Measurements from ENCODE around the gene FYN. TPM values are rescaled to one million over a fixed set of nuclear protein-coding genes. Genes with fewer than 3 reads are reported as not detected.

The FYN gene
- total RNA-seq, 4 donors from 2014 or later: 16.3 to 288 (median 52.2) TPM

GRCh38 chr6:111715321-111715720 is 157.9 kb downstream of the FYN start:
- H3K4me1 ChIP-seq: peaks cover 13 to 27% (median 19%) of the 10 kb centered on the region in 4 donors
- TF ChIP-seq CTCF (IDR thresholded peaks at IDR 0.05) (no peak), POLR2AphosphoS5 (IDR thresholded peaks at IDR 0.05) (no peak), POLR2A (IDR thresholded peaks at IDR 0.05) (no peak), EP300 (IDR thresholded peaks at IDR 0.05; ENCODE audit: low read depth) (no peak)
- no peak for DNase-seq
- intact Hi-C loops (cut with DNase I; ENCODE audit: low total_unique reads): no loop called here
- no peak overlapping the region for H3K4me3 ChIP-seq
- H3K27me3 ChIP-seq: no peaks in the 10 kb centered on the region
- 73% methylated on average over 6 of the region's 6 CpGs; no CpG with 5 or more reads in 1 of the 2 donors for WGBS, 2 donors (ENCODE audit: low coverage in 1 of 2)
- H3K36me3 ChIP-seq: no peaks in the 10 kb centered on the region
- H3K27ac ChIP-seq: no peak overlapping the region
- H3K9me3 ChIP-seq: no peaks in the 10 kb centered on the region
- in situ Hi-C loops (cut with MboI; ENCODE audit: low pct_ligation_motif_present in 1 of 4, low pct_unique_long_range_greater_than_20kb in 1 of 4, low sequenced_read_pairs in 3 of 4): no loop called here

- H3K4me1 ChIP-seq: peaks cover 17 to 31% (median 24%) of the 10 kb centered on the region in 4 donors
- TF ChIP-seq EP300 (IDR thresholded peaks at IDR 0.05; ENCODE audit: low read depth) (no peak), CTCF (IDR thresholded peaks at IDR 0.05) (no peak), POLR2A (IDR thresholded peaks at IDR 0.05) (no peak), POLR2AphosphoS5 (IDR thresholded peaks at IDR 0.05) (no peak)
- no peak overlapping the region for H3K4me3 ChIP-seq
- no peak overlapping the region for H3K27ac ChIP-seq
- no peaks in the 10 kb centered on the region for H3K36me3 ChIP-seq
- in situ Hi-C loops (cut with MboI; ENCODE audit: low pct_ligation_motif_present in 1 of 4, low pct_unique_long_range_greater_than_20kb in 1 of 4, low sequenced_read_pairs in 3 of 4) (loop anchor here in 1 of 4 donors (5.0 kb wide), 1 partner anchor 283 kb away; no protein-coding TSS in a partner anchor), intact Hi-C loops (cut with DNase I; ENCODE audit: low total_unique reads) (loop anchor here (5.0 kb wide), 1 partner anchor 158 kb away; the partner anchor contains the start of gene FYN)
- no peaks in the 10 kb centered on the region for H3K9me3 ChIP-seq
- no peaks in the 10 kb centered on the region for H3K27me3 ChIP-seq
- no peak for DNase-seq
- 76 to 80% methylated on average over 6 to 10 of the region's 10 CpGs for WGBS, 2 donors (ENCODE audit: low coverage in 1 of 2)
These were observed 158.6 kb downstream of the FYN start for GRCh38 chr6:111714416-111715270.

GRCh38 chr6:111713811-111714210 is 159.4 kb downstream of the FYN start:
- Histone ChIP-seq H3K36me3 (no peaks in the 10 kb centered on the region), H3K4me1 (peaks cover 17 to 33% (median 25%) of the 10 kb centered on the region in 4 donors), H3K4me3 (no peak overlapping the region), H3K27ac (no peak overlapping the region), H3K9me3 (no peaks in the 10 kb centered on the region), H3K27me3 (no peaks in the 10 kb centered on the region)
- intact Hi-C loops (cut with DNase I; ENCODE audit: low total_unique reads) (loop anchor here (5.0 kb wide), 1 partner anchor 158 kb away; the partner anchor contains the start of gene FYN), in situ Hi-C loops (cut with MboI; ENCODE audit: low pct_ligation_motif_present in 1 of 4, low pct_unique_long_range_greater_than_20kb in 1 of 4, low sequenced_read_pairs in 3 of 4) (loop anchor here in 1 of 4 donors (5.0 kb wide), 1 partner anchor 283 kb away; no protein-coding TSS in a partner anchor)
- no peak for DNase-seq
- 63 to 84% methylated on average over 3 to 4 of the region's 4 CpGs for WGBS, 2 donors (ENCODE audit: low coverage in 1 of 2)
- no peak for TF ChIP-seq POLR2AphosphoS5 (IDR thresholded peaks at IDR 0.05)
- no peak for TF ChIP-seq EP300 (IDR thresholded peaks at IDR 0.05; ENCODE audit: low read depth)
- TF ChIP-seq POLR2A (IDR thresholded peaks at IDR 0.05): no peak
- no peak for TF ChIP-seq CTCF (IDR thresholded peaks at IDR 0.05)

GRCh38 chr6:111713236-111713635 is 160.0 kb downstream of the FYN start:
- DNase-seq: no peak
- no peaks in the 10 kb centered on the region for H3K36me3 ChIP-seq
- intact Hi-C loops (cut with DNase I; ENCODE audit: low total_unique reads) (loop anchor here (5.0 kb wide), 1 partner anchor 159 kb away; the partner anchor contains the start of gene FYN), in situ Hi-C loops (cut with MboI; ENCODE audit: low pct_ligation_motif_present in 1 of 4, low pct_unique_long_range_greater_than_20kb in 1 of 4, low sequenced_read_pairs in 3 of 4) (loop anchor here in 1 of 4 donors (5.0 kb wide), 1 partner anchor 284 kb away; no protein-coding TSS in a partner anchor)
- WGBS, 2 donors (ENCODE audit: low coverage in 1 of 2): 91% methylated on average over 2 of the region's 2 CpGs; no CpG with 5 or more reads in 1 of the 2 donors
- H3K4me3 ChIP-seq: no peak overlapping the region
- TF ChIP-seq EP300 (IDR thresholded peaks at IDR 0.05; ENCODE audit: low read depth) (no peak), POLR2A (IDR thresholded peaks at IDR 0.05) (no peak), POLR2AphosphoS5 (IDR thresholded peaks at IDR 0.05) (no peak), CTCF (IDR thresholded peaks at IDR 0.05) (no peak)
- no peak overlapping the region for H3K27ac ChIP-seq
- H3K9me3 ChIP-seq: no peaks in the 10 kb centered on the region
- no peaks in the 10 kb centered on the region for H3K27me3 ChIP-seq
- peaks cover 17 to 38% (median 25%) of the 10 kb centered on the region in 4 donors for H3K4me1 ChIP-seq

Data from transverse colon (tissue), 4 donors.